Mucosa of stomach (tissue), 1 donor: Measurements from ENCODE around the gene DBT.

ENCODE experiments used
- H3K27me3 ChIP-seq: one replicate; pipeline ENCODE4 v1.7.0; 2013; ENCODE audit warnings: mild to moderate bottlenecking, low read length; ENCODE audit not compliant: control insufficient read depth, insufficient read depth
- H3K36me3 ChIP-seq: one replicate; pipeline ENCODE4 v1.7.0; 2013; ENCODE audit warnings: low read length; ENCODE audit not compliant: control insufficient read depth, insufficient read depth
- H3K4me1 ChIP-seq: one replicate; pipeline ENCODE4 v1.7.0; 2013; ENCODE audit warnings: mild to moderate bottlenecking, low read length; ENCODE audit not compliant: control insufficient read depth, insufficient read depth
- H3K4me3 ChIP-seq: one replicate; pipeline ENCODE4 v1.7.0; 2013; ENCODE audit warnings: low read length
- H3K9ac ChIP-seq: one replicate; pipeline ENCODE4 v1.7.0; 2013; ENCODE audit warnings: mild to moderate bottlenecking, low read length, moderate library complexity
- H3K9me3 ChIP-seq: one replicate; pipeline ENCODE4 v1.7.0; 2013; ENCODE audit warnings: mild to moderate bottlenecking, low read length, moderate library complexity; ENCODE audit not compliant: control insufficient read depth
- donor health status: Pancreatic carcinoma.

Gene DBT

DNA sequence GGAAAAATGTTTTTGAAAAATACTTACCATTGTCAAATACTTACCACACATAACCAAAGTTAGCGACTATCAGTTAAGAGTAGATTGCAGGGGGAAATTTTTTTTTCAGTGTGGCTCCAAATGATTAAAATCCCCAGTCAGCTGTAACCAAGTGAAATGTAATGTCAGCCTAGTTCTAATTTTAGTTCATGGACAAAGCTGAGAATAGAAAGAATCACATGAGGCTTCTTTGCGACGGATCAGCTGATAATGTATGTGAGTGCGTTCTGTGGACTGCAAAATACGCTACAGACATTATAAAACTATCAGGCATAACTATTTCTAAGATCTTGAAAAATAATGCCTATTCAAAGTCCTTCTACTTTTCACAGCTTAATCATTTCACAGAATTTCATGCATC lies 71.5 kb downstream of the DBT start, which contains the start of gene LRRC39:
Gene LRRC39, minus strand, starts transcription at position 166 of the 400 bp plus-strand sequence. CDS start 9,740 bp downstream, outside the sequence.
- H3K9ac ChIP-seq: no peak within 1 kb of the TSS
- H3K4me1 ChIP-seq: no peaks in the 10 kb centered on the region
- no peaks in the 10 kb centered on the region for H3K36me3 ChIP-seq
- no peak within 1 kb of the TSS for H3K4me3 ChIP-seq
- H3K27me3 ChIP-seq: no peaks in the 10 kb centered on the region
- no peaks in the 10 kb centered on the region for H3K9me3 ChIP-seq

DNA sequence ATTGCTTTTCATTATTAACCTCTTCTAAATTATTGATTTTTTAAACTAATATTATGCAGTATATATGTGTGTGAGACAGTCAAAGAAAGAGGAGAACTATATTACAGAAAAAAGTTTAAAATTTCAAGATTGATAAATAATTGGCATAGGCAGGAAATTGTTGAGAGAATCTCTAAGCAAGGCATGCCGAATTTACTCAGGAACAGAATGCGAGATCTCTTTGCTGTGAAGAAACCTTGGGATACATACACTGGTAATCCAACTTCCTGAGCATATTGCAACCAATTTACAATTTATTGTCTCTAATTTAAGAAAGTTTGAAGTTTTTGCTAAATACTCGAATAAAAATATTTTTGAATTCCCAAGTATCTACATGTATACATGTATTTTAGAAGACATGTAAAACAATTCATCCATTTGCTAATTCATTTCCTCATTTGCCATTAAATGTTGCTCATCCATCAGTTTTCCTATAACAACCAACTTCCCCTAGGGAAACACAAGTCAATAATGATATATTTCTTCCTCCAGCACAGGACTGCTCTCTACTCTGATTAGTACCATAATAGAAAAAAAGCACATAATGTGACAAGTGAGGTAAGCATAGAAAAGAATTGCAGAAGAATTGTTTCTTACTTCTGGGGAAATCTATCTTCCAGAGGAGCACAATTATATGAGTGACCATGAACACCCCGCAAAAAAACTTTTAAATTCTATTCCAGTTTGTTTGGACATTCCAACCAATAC lies 72.2 kb downstream of the DBT start:
- Histone ChIP-seq H3K9me3 (no peaks in the 10 kb centered on the region), H3K9ac (no peak overlapping the region), H3K27me3 (no peaks in the 10 kb centered on the region), H3K4me3 (no peak overlapping the region), H3K36me3 (no peaks in the 10 kb centered on the region), H3K4me1 (no peaks in the 10 kb centered on the region)

- H3K9me3 ChIP-seq: no peaks in the 10 kb centered on the region
- no peaks in the 10 kb centered on the region for H3K4me1 ChIP-seq
- H3K36me3 ChIP-seq: no peaks in the 10 kb centered on the region
- no peak overlapping the region for H3K4me3 ChIP-seq
- H3K9ac ChIP-seq: no peak overlapping the region
- H3K27me3 ChIP-seq: no peaks in the 10 kb centered on the region
These were observed 81.6 kb downstream of the DBT start for GRCh38 chr1:100168051-100168450.

DNA sequence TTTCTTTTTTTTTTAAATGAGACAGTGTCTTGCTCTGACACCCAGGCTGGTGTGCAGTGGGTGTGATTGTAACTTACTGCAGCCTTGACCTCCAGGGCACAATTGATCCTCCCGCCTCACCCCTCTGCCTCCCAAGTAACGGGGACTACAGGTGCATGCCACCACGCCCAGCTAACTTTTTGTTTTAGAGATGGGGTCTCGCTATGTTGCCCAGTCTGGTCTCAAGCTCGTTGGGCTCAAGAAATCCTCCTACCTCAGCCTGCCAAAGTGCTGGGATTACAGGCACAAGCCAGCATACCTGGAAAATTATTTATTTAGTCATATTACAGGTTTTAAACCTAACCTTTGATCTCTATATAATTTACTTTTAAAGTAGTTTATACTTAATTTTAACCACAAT lies 84.9 kb downstream of the DBT start:
- Histone ChIP-seq H3K4me3 (no peak overlapping the region), H3K9ac (no peak overlapping the region), H3K9me3 (no peaks in the 10 kb centered on the region), H3K27me3 (no peaks in the 10 kb centered on the region), H3K36me3 (no peaks in the 10 kb centered on the region), H3K4me1 (no peaks in the 10 kb centered on the region)

DNA sequence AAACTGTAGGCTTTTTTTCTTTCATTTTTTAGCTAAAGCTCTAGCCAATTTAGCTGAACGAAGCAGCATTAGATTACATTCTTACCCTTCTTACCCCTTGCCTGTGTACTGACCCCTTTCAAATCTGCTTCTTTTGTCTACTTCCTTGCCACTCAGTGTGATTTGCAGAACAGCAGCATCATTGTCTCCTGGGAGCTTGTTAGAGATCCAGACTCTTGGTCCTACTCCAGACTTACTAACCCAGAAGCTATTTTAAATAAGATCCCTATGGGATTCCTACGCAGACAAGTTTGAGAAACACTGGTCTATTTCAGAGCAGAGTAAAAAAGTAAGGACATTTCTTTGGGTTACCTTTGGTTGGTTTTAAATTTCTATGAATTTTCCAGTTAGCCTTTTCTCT lies 85.4 kb downstream of the DBT start:
- Histone ChIP-seq H3K4me1 (no peaks in the 10 kb centered on the region), H3K9me3 (no peaks in the 10 kb centered on the region), H3K36me3 (no peaks in the 10 kb centered on the region), H3K4me3 (no peak overlapping the region), H3K9ac (no peak overlapping the region), H3K27me3 (no peaks in the 10 kb centered on the region)

DNA sequence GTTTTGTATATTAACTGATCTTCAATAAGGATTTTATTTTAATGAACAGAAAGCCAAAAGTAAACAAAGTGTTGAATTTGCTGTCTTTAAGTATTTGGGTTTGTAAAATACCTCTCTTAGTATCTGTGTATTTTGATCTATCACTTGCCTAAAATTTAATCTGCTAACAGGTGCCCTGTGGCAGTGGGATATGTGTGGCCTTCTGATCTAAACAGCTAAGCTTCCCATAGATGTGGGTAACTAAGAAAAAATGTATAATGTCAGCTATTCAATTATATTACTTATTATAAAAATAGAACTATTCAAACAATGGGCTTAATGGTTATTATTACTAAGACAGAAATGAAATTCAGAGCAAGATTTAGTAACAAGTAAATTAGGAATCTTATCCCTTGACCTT lies 86.8 kb downstream of the DBT start:
- H3K9ac ChIP-seq: no peak overlapping the region
- H3K27me3 ChIP-seq: no peaks in the 10 kb centered on the region
- H3K4me1 ChIP-seq: no peaks in the 10 kb centered on the region
- H3K36me3 ChIP-seq: no peaks in the 10 kb centered on the region
- H3K4me3 ChIP-seq: no peak overlapping the region
- no peaks in the 10 kb centered on the region for H3K9me3 ChIP-seq

DNA sequence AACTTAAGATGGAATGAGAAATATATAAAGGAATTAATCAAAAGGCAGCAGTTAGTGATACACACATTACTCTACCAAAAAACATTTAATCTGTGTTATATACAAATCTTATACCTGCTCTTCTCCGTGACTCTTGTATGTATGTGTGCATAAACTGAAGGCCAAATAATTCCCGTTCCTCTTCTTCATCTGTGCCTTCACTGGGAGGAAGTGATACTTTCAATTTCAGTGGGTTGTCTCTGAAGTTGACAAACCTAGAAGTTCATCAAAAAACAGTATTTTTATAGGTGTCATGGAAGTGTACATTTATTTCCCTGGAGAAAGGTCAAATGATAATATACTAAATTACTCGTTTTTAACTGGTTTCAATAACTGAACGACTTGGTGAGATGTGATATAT lies 97.4 kb downstream of the DBT start:
- Histone ChIP-seq H3K9ac (no peak overlapping the region), H3K27me3 (no peaks in the 10 kb centered on the region), H3K9me3 (no peaks in the 10 kb centered on the region), H3K4me3 (no peak overlapping the region), H3K4me1 (no peaks in the 10 kb centered on the region), H3K36me3 (no peaks in the 10 kb centered on the region)

DNA sequence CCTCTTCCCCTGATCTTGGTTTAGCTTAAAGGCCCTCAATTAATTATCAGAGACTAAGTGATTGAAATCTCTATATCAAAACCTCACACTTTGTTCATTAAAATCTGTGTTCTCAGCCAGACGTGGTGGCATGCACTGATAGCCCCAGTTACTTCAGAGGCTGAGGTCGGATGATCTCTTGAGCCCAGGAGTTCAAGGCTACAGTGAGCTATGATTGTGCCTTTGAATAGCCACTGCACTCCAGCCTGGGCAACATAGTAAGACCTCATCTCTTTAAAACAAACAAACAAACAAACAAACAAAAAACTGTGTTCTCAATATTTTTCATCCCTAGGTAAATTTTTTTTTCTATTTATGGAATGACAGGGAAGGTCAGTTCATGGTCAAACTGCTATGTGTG lies 98.0 kb downstream of the DBT start:
- Histone ChIP-seq H3K36me3 (no peaks in the 10 kb centered on the region), H3K9ac (no peak overlapping the region), H3K4me3 (no peak overlapping the region), H3K4me1 (no peaks in the 10 kb centered on the region), H3K27me3 (no peaks in the 10 kb centered on the region), H3K9me3 (no peaks in the 10 kb centered on the region)

GRCh38 chr1:100147875-100148274 lies 101.8 kb downstream of the DBT start:
- H3K27me3 ChIP-seq: no peaks in the 10 kb centered on the region
- no peak overlapping the region for H3K4me3 ChIP-seq
- no peaks in the 10 kb centered on the region for H3K4me1 ChIP-seq
- H3K9me3 ChIP-seq: no peaks in the 10 kb centered on the region
- no peaks in the 10 kb centered on the region for H3K36me3 ChIP-seq
- H3K9ac ChIP-seq: no peak overlapping the region

DNA sequence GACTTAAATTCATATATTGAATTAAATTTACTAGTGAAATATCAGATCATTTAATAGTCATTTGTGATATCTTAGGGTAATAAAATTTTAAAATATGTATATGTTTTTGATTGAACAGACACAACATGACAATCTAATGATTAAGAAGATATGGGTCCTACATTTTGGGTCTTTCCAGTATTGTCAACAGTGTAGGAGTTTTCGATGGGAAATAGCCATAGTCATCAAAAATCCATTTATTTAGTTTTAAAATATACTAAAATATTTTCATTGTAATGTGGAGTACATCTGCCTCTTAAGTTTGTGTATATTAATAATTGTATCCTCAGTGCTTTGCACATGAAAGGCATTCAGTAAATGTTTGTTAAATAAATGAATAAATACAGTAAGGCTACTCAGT lies 102.7 kb downstream of the DBT start:
- Histone ChIP-seq H3K4me3 (no peak overlapping the region), H3K4me1 (no peaks in the 10 kb centered on the region), H3K9ac (no peak overlapping the region), H3K9me3 (no peaks in the 10 kb centered on the region), H3K27me3 (no peaks in the 10 kb centered on the region), H3K36me3 (no peaks in the 10 kb centered on the region)

GRCh38 chr1:100145116-100145515 lies 104.5 kb downstream of the DBT start:
- no peak overlapping the region for H3K9ac ChIP-seq
- no peaks in the 10 kb centered on the region for H3K27me3 ChIP-seq
- H3K4me3 ChIP-seq: no peak overlapping the region
- no peaks in the 10 kb centered on the region for H3K9me3 ChIP-seq
- no peaks in the 10 kb centered on the region for H3K4me1 ChIP-seq
- no peaks in the 10 kb centered on the region for H3K36me3 ChIP-seq

- no peaks in the 10 kb centered on the region for H3K27me3 ChIP-seq
- H3K9ac ChIP-seq: no peak overlapping the region
- no peaks in the 10 kb centered on the region for H3K9me3 ChIP-seq
- H3K4me3 ChIP-seq: no peak overlapping the region
- no peaks in the 10 kb centered on the region for H3K36me3 ChIP-seq
- no peaks in the 10 kb centered on the region for H3K4me1 ChIP-seq
These were observed 107.3 kb downstream of the DBT start for GRCh38 chr1:100142343-100142742.

DNA sequence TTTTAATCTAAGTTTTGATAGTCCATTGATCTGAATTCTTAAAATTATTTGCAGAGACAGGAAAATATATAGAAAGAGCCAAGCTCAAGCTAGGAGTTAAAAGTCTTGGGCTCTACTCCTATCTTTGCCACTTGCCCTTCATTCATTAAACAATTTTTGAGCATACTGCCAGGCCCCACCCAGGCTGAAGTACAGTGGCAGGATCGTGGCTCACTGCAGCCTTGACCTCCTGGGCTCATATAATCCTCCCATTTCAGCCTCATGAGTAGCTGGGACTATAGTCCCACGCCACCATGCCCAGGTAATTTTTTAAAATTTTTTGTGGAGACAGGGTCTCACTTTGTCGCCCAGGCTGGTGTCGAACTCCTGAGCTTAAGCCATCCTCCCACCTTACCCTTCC lies 108.4 kb downstream of the DBT start:
- no peaks in the 10 kb centered on the region for H3K9me3 ChIP-seq
- H3K9ac ChIP-seq: no peak overlapping the region
- H3K36me3 ChIP-seq: no peaks in the 10 kb centered on the region
- no peak overlapping the region for H3K4me3 ChIP-seq
- no peaks in the 10 kb centered on the region for H3K27me3 ChIP-seq
- no peaks in the 10 kb centered on the region for H3K4me1 ChIP-seq
